HG02981 (cell line): ENCODE data around the gene PIWIL4.

Experiments used
- ATAC-seq: cut with Tn5 transposase; IDR thresholded peaks from one replicate; pipeline ENCODE4 v1.9.1; 2021; ENCODE audit warnings: mild to moderate bottlenecking, moderate library complexity; ENCODE audit not compliant: unreplicated experiment

The PIWIL4 gene

DNA sequence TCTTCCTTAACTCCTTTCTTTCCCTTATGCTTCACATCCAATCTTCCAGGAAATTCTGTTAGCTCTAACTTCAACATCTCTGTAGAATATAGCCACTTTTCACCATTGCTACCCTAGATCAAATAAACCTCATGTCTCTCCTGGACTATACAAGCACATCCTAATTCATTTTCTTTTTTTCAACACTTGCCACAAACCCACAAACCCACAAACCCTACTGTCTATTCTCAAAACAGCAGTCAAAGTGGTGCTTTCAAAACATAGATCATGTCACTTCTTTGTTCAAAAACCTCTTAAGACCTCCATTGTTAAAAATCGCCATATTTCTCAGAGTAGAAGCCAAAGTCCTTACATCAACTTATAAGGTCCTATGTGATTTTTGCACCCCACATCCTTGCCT, 94.3 kb downstream of the PIWIL4 start:
- ATAC-seq, result no peak

DNA sequence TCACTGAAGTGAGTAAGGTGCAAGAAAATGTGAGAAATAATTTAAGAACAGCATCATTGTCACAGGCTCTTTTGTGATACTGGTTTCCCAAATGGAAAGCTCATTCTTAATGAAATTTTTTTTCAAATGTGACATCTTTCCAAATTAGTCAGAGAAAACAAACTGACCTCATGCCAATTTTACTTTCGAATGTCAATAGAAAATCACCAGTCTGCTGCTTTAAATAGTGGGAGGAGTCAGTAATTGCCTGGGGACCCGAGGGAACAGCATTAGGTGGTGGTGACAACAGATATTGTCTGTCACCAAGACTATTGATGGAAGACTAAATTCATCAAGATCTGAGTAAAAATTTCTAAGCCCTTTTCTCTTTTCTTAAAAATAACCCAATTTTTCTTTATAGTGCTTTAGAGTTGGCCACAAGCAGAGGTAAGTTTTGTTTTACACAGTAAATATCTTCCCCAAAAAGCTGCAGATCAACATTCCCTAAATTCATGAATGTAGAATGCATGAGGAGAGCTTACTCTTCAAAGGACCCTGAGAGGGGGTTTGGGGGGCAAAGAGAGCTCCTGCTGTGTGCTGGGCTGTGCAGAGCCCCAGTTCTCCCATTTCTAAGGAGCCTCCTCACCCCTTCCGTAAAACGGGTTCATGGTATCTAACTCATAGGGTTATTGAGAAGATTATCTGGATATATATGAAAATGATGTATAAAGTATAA, 95.1 kb downstream of the PIWIL4 start:
- ATAC-seq, result no peak

DNA sequence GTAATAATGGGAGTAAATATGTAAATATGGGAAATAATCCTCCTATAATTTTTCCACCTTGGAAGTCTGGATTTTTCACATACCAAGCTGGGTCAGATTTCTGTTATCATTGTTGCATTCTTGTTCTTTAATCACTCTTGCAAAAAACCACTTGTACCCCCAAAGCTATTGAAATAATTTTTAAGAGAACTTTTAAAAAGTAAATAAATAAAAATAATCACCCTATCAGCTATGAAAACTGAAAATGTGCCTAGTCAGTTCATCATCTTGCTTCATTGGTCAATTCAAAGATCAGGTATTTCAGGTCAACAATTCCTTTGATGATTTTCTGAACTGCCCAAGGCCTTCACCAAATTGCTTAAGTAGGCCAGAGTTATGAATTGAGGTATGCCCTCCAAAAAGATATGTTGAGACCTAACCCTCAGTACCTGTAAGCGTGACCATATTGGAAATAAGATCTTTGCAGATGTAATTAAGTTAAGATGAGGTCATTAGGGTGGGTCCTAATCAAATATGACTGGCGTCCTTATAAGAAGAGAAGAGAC, 95.8 kb downstream of the PIWIL4 start:
- no peak for ATAC-seq

DNA sequence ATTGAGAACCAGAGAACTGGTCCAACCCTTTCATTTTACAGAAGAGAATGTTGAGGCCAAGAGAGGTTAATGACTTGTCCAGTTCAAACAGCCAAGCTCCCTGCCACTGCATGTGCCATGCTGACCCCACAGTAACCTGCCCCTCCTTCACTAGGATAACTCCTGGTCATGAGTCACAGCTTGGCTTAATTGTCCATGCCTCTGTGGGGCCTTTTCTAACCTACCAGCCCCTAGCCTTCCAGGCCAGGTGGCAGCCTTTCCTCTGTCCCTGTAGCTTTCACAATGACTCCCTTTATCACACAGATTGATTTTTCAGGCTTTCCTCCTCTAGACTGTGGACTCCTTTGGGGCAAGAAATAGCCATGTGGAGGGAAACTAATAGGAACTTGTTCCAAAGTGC, 97.2 kb downstream of the PIWIL4 start:
- ATAC-seq, result no peak

DNA sequence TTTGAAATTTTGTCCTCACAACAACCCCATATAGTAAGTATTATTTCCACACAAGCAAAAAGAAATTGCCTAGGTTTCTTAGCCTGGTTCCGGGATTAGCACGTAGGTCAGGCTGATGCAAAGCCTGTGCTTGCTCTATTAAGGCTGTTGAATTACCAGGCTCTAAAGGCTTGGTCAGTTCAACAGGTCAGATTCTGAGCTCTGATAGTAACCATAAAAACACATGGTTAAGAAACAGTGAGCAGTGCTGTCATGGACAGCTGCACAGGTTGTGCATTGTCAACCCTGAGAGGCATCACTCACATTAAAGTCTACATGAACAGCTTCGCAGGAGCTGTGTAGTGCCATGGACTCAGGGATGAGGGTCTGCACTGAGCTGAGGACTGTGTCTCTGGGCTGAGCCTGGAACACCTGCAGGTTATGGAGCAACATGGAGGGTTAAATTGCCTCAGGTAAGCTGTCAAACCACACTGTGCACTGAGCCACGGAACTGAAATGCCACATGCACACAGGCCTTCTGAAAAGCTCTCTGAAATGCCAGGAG, 98.0 kb downstream of the PIWIL4 start:
- ATAC-seq, result no peak

DNA sequence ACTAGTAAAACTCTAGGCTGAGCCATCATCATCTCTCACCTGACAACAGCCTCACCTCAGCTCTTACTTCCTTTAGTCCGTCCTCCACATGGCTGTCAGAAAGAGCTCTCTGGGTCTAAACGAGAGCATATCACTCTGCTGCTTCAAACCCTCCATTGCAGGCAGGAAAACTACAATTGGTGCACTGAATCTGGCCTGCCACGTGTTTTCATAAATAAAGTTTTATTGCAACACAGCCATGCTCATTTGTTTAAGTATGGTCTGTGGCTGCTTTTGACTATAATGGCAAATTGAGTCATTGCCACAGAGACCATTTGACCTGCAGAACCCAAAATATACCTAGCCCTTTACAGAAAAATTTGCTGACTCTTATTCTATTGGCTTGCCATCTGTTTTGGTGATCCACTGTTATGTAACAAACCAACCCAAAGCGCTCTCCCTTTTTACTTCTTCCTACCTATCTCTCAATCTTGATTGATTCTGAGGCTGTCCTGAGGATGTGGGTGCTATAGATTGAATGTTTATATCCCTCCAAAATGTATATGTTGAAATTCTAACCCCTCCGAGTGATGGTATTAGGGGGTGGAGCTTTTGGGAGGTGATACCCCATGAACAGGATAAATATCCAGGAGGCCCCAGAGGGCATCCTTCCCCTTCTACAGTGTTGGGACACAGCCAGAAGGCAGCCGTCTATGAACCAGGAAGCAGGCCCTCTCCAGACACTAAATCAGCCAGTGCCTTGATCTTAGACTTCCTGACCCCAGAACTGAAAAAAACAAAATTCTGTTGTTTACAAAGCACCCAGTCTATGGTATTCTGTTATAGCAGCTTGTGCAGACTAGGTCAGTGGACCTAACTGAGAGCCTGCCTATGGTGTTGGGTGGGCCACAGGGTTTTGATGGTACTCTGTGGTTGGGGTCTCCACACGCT, 99.9 kb downstream of the PIWIL4 start:
- no peak for ATAC-seq

- no peak for ATAC-seq
Observed at GRCh38 chr11:94668212-94668793, 101.1 kb downstream of the PIWIL4 start.

GRCh38 chr11:94669023-94669422, 101.9 kb downstream of the PIWIL4 start:
- no peak for ATAC-seq
